ENCODE results near the gene ERO1B.
"Not testable (repeated sequence)": the region's sequence is repeated elsewhere in the genome, so short reads cannot be mapped to it uniquely, and the experiment has no call there.

The ERO1B gene

GRCh38 chr1:236242568-236242967, 39.2 kb downstream of the ERO1B start:
- DNase-seq, result no peak

- no peak for DNase-seq
Observed at GRCh38 chr1:236240675-236241074, 41.1 kb downstream of the ERO1B start.

- no peak for DNase-seq
Observed at GRCh38 chr1:236239092-236239585, 42.6 kb downstream of the ERO1B start.

GRCh38 chr1:236235116-236235515, 46.6 kb downstream of the ERO1B start:
- no peak for DNase-seq

GRCh38 chr1:236228411-236228810, 53.3 kb downstream of the ERO1B start:
- DNase-seq, result no peak

- no peak for DNase-seq
Observed at GRCh38 chr1:236222632-236223031, 59.1 kb downstream of the ERO1B start.

GRCh38 chr1:236220473-236220872, 61.3 kb downstream of the ERO1B start:
- DNase-seq, result no peak

- DNase-seq, result no peak
Observed at GRCh38 chr1:236214761-236215160, 67.0 kb downstream of the ERO1B start.

GRCh38 chr1:236213534-236213933, 68.2 kb downstream of the ERO1B start:
- DNase-seq, result no peak

GRCh38 chr1:236211815-236212214, 69.9 kb downstream of the ERO1B start:
- no peak for DNase-seq

GRCh38 chr1:236209713-236210112, 72.0 kb downstream of the ERO1B start:
- no peak for DNase-seq

GRCh38 chr1:236209185-236209584, 72.6 kb downstream of the ERO1B start:
- no peak for DNase-seq

GRCh38 chr1:236207569-236207968, 74.2 kb downstream of the ERO1B start:
- no peak for DNase-seq

GRCh38 chr1:236207121-236207520, 74.6 kb downstream of the ERO1B start:
- no peak for DNase-seq

GRCh38 chr1:236206548-236206947, 75.2 kb downstream of the ERO1B start:
- DNase-seq, result no peak

- no peak for DNase-seq
Observed at GRCh38 chr1:236204656-236205055, 77.1 kb downstream of the ERO1B start.

GRCh38 chr1:236204039-236204438, 77.7 kb downstream of the ERO1B start:
- DNase-seq, result no peak

GRCh38 chr1:236201786-236202185, 80.0 kb downstream of the ERO1B start:
- DNase-seq, result no peak

GRCh38 chr1:236200925-236201324, 80.8 kb downstream of the ERO1B start:
- DNase-seq, result no peak

GRCh38 chr1:236193184-236193583, 88.6 kb downstream of the ERO1B start:
- DNase-seq, result no peak

GRCh38 chr1:236188084-236188483, 93.7 kb downstream of the ERO1B start:
- not testable (repeated sequence) for DNase-seq

- DNase-seq, result not testable (repeated sequence)
Observed at GRCh38 chr1:236186471-236186870, 95.3 kb downstream of the ERO1B start.

GRCh38 chr1:236185687-236186086, 96.1 kb downstream of the ERO1B start:
- no peak for DNase-seq

GRCh38 chr1:236181059-236181458, 100.7 kb downstream of the ERO1B start:
- DNase-seq, result no peak

- DNase-seq, result no peak
Observed at GRCh38 chr1:236179634-236180033, 102.1 kb downstream of the ERO1B start.

All from CD4-positive, alpha-beta T cell treated with Interleukin-1 beta for 1 hour (primary cell).